ENCODE measurements around the gene DERL2.

DNA sequence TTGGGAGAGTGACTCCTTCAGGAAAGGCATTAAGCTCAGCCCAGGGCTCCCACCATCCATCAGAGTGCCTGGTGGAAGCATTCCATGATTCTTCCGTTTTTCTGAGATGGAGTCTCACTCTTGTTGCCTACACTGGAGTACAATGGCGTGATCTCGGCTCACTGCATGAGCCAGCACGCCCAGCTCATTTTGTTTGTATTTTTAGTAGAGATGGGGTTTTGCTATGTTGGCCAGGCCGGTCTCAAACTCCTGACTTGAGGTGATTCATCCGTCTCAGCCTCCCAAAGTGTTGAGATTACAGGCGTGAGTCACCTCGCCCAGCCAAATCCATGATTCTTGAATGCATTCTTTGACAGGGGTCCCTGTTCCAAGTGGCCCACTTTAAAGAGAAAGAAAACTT is 23.5 kb upstream of the DERL2 start:
- TF ChIP-seq EZH2 (IDR thresholded peaks at IDR 0.05; ENCODE audit: insufficient read depth, poor library complexity, severe bottlenecking) (no peak), EZH2phosphoT487 (IDR thresholded peaks at IDR 0.05; ENCODE audit: insufficient read depth, low read depth) (no peak)
